ENCODE measurements around the gene SESN1.

Gene SESN1

GRCh38 chr6:109024368-109024767 is 70.3 kb downstream of the SESN1 start:
- DNase-seq = no peak

DNA sequence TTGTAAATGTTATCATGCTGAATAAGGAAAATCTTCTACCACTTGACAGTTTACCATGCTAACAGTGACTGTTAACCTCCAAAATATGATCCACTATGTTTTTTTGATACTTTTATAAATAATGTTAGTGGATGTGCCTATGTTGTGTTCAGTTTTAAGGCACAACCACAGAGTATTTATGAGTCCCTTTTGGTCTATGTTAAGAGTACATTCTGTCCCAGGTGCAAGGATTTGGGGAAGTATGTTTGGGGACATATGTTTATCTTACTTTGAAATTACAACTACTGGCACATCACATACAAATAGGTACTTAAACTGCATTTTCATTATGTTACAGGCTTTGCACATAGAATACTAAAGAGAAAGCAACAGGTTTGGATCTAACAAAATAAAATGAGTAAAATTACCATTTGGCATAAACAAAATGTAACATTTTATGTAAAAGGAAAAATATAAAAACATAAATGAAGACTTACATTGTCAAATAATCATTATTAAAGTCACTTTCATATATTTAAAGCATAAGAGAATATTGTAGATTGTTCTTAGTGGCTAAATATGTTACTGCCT is 71.2 kb downstream of the SESN1 start:
- DNase-seq = no peak

DNA sequence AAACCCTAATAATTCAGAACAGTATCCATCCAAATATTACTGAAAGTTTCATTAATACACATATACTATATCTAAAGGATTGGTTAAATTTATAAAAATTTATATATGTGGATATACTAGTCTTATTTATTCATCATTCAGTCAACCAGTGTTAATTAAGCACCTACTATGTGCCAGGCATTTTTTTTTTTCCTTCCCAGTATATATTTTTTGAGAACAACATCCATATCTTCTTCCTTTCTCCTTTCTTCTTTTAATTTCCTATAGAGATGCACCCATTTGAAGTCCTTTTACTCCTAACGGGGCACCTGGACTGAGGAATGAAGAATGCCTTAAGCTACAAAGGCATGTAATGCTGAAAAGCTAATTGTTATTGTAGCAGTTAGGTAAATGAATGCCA is 72.8 kb downstream of the SESN1 start:
- no peak for DNase-seq

- peak; percentile 79 for DNase-seq
Measured at GRCh38 chr6:109019911-109020310, 74.7 kb downstream of the SESN1 start.

DNA sequence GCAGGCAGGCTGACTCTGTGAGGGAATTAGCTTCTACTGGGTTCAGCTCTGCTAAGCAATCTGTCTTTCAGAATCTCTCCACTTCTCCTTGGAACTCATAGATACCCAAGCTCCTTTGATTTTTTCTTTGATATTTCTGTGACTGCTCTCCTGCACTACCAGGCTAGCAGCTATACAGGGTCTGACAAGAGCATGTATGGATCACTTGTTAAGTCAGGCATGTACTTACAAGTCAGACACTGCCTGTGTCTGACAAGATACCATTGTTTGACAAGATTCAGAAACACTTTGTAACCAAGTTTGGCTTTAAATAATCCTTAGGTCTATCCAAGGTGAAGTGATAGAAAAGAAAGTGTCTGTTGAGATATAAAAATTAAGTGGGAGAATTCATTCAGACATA is 79.5 kb downstream of the SESN1 start:
- no peak for DNase-seq

- no peak for DNase-seq
Measured at GRCh38 chr6:109014606-109015005, 80.0 kb downstream of the SESN1 start.

GRCh38 chr6:109013656-109014305 is 80.9 kb downstream of the SESN1 start:
- DNase-seq = no peak

GRCh38 chr6:109010705-109011102 is 83.9 kb downstream of the SESN1 start:
- no peak for DNase-seq

- DNase-seq = no peak
Measured at GRCh38 chr6:109009962-109010704, 84.5 kb downstream of the SESN1 start.

GRCh38 chr6:109009236-109009961 is 85.2 kb downstream of the SESN1 start:
- peak; percentile 92 for DNase-seq

DNA sequence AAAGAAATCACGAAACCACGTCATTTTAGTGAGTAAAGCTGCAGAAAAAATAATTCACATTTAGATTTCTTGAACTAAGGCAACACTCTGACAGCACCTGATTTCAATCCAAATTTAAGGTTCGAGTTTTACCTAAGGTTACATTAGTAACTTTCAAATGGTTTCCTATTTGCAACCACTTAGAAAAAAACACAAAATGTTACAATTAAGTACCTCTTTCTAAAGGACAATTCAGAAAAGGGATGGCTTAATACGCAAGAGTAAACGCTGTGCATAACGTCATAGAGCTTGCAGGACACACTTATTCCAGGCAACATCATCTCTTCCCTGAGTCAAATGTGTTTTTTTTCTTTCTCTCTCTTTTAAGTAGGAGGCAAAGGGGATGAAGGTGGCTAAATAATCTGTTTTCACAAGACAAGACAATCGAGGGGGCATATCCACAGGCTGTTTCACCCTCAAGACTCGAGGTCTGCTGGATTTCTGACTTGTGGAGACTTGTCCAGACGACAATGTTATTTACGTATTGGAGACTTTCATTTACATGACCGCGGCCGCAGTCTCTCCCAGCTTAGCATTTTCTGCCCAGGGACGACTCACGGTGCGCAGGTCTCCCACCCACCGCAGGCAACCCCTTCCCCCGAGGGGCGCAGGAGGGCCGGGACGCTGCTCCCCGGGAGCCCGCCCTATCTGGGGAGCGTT is 86.0 kb downstream of the SESN1 start:
- DNase-seq = peak; percentile 48

- no peak for DNase-seq
Measured at GRCh38 chr6:109008054-109008453, 86.6 kb downstream of the SESN1 start.

DNA sequence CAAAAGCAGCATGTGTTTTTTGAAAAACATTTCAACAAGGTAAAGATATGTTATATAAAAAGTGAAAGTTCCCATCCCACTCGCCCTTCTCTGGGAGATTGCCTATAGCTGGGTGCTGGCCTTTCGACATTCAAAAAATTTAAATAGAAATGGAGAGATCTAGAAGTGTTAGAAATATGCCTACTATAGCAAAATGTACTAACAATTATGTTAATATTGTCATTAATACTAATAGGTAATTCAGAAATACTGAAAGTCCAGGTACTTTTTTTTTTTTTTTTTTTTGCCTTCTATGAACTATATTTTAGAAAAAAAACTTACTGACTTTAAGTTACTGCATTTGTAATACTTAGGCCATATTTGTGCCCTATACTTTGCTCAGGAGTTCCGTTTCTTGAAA is 87.1 kb downstream of the SESN1 start:
- DNase-seq = no peak

DNA sequence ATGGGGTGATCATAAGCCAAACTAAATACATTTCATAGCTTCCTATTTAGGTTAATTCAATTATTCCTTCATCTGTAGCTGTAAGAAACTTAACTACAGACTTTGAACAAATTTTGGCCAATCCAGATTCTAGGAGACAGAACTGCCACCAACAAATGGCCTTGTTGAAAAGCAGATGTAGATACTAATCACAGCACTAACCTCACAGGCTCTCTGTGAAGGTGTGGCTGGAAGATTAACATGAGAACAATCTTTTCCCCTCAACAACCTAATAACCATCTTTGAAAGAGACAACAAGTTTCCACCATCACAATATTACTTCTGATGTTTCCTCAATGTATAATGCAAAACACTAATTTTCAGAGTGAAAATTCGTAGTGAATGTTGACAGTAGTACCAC is 87.8 kb downstream of the SESN1 start:
- DNase-seq = peak; percentile 16

DNA sequence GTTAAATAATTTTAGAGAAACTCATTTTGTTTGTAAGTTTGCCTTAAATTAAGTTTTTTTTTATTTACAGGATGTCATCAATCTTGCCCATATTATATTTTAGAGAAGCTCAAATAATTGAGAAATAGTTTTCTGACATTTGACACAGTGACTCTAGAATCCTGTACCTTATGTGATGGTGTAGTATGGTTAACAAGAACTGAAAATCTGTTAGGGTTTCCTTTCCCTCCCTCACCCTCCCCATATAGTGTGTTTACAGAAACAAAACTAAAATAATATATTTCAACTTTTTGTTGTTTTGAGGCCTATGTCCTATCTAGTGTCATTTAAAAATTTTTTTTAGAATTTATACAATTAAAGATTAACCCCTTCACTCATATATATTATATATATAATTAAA is 91.8 kb downstream of the SESN1 start:
- no peak for DNase-seq

DNA sequence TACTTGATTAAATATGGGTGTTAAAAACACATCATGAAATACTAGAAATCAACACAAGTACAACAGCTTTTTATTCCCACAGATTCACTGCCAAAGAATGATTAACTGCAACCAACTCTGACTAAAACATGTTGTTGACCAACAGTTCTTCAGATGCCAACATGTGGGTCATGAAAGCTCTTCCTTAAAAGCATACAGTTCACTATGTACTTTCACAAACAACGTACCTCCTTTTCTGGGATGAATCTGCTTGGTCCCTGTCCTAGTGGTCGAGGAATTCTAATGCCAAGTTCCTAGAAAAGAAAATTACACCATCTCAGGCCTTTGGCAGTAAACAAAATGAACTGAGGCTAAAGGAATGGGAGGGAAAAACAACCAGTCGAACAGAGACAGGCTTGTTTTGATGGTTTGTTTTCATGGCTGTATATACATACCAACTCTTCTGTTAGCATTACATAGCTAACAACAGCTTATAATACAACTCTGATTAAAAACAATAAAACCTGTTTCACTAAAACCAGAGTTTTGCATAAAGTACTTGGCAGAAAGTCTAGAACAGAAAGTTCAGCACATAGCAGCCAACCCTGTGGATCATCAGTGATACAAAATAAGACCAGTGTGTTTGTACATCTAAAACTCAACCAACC is 92.5 kb downstream of the SESN1 start:
- no peak for DNase-seq

- no peak for DNase-seq
Measured at GRCh38 chr6:109001291-109001894, 93.3 kb downstream of the SESN1 start.

DNA sequence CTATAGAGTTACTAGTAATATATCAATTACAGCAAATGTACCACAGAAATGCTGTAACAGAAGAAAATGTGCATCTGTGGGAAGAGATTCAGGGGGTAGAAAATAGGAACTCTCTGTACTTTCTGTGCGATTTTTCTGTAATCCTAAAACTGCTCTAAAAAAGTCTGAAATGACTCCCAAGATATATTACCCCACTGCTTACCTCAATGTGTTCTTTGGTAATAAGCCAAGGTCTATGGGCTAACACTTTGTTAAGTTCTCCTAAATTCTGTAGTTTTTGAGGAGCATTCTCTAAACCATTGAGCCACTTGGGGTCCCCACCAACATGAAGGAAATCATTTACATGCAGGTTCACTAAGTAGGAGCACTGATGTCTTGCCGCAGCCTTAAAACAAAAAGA is 94.4 kb downstream of the SESN1 start:
- no peak for DNase-seq

- no peak for DNase-seq
Measured at GRCh38 chr6:108999428-108999827, 95.2 kb downstream of the SESN1 start.

- DNase-seq = no peak
Measured at GRCh38 chr6:108998485-108998884, 96.2 kb downstream of the SESN1 start.

GRCh38 chr6:108996208-108996607 is 98.4 kb downstream of the SESN1 start:
- DNase-seq = no peak

GRCh38 chr6:108995296-108995695 is 99.3 kb downstream of the SESN1 start:
- no peak for DNase-seq

All from CD4-positive, alpha-beta T cell treated with Interleukin-17A for 1 hour (primary cell).